ENCODE measurements around the gene EPB41L3.

EPB41L3 gene

DNA sequence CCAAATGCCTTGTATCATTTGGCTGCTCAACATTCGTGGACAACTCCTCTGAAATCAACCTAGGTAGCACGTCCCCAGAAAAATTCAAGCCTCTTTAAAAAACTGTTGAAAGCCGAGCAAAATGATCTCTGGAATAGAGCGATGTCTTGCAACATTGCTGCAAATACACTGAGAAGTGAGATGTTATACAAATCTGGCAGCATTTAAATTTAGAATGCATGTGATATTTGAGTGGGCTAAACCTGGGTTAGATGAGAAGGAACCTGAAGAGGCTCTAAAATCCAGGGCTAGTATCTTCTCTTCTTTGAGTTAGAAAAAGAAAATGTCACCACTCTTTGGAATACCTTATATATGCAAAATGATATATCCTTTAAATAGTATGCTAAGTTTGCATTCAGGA is 166.8 kb downstream of the EPB41L3 start:
- H3K4me3 ChIP-seq (replicated peaks; ENCODE audit: low read depth, low read length), result no peak overlapping the region
- TF ChIP-seq, protein P1, sequence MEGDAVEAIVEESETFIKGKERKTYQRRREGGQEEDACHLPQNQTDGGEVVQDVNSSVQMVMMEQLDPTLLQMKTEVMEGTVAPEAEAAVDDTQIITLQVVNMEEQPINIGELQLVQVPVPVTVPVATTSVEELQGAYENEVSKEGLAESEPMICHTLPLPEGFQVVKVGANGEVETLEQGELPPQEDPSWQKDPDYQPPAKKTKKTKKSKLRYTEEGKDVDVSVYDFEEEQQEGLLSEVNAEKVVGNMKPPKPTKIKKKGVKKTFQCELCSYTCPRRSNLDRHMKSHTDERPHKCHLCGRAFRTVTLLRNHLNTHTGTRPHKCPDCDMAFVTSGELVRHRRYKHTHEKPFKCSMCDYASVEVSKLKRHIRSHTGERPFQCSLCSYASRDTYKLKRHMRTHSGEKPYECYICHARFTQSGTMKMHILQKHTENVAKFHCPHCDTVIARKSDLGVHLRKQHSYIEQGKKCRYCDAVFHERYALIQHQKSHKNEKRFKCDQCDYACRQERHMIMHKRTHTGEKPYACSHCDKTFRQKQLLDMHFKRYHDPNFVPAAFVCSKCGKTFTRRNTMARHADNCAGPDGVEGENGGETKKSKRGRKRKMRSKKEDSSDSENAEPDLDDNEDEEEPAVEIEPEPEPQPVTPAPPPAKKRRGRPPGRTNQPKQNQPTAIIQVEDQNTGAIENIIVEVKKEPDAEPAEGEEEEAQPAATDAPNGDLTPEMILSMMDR (IDR thresholded peaks at IDR 0.05; ENCODE audit: insufficient read depth, low read length, poor library complexity, severe bottlenecking), result no peak
- no peaks in the 10 kb centered on the region for H3K27me3 ChIP-seq (replicated peaks; ENCODE audit: control insufficient read depth, insufficient read depth, low read length)
- DNase-seq (ENCODE audit: extremely low read depth, insufficient read length), result no peak
- no peaks in the 10 kb centered on the region for H3K36me3 ChIP-seq (ENCODE audit: control insufficient read depth, insufficient read depth, low read length)

DNA sequence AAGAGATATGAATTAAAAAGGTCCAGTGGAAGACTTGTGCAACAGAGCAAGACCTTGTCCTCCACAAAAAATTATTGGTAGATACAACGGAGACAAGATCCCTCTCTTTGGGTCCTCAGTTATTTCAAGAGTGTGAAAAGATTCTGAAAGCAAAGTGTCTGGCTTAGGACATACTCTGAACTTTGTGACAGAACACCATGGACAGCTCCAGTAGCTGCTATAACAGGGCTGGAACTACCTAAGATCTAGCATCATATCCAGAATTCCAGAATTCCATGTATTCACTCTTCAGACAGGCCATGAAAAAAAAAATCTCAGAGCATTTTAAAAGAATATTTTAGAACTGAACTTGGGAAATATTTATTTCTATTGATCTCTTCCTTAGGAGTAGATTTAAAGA is 173.5 kb downstream of the EPB41L3 start:
- Histone ChIP-seq H3K36me3 (ENCODE audit: control insufficient read depth, insufficient read depth, low read length) (no peaks in the 10 kb centered on the region), H3K4me3 (replicated peaks; ENCODE audit: low read depth, low read length) (no peak overlapping the region), H3K27me3 (replicated peaks; ENCODE audit: control insufficient read depth, insufficient read depth, low read length) (no peaks in the 10 kb centered on the region)
- no peak for DNase-seq (ENCODE audit: extremely low read depth, insufficient read length)
- TF ChIP-seq, protein P1 (IDR thresholded peaks at IDR 0.05; ENCODE audit: insufficient read depth, low read length, poor library complexity, severe bottlenecking), result no peak

DNA sequence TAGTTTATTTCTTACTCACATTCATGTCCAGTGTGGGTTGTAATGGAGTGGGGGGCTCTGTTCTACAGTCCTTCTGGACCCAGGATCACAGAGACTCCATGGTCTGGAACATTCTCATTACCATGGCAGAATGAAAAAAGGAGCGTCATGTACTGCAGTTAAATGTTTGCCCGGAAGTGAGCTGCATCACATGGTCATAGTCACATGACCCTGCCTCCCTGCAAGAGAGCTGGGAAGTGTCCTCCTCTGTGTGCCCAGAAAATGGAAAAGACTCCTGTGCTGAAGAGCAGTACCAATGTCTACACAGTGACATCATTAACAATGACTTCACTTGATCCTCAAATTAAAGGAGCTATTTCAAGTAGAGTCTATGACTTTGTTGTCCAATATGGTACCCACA is 174.3 kb downstream of the EPB41L3 start:
- no peak for DNase-seq (ENCODE audit: extremely low read depth, insufficient read length)
- TF ChIP-seq, protein P1 (IDR thresholded peaks at IDR 0.05; ENCODE audit: insufficient read depth, low read length, poor library complexity, severe bottlenecking), result no peak
- no peak overlapping the region for H3K4me3 ChIP-seq (replicated peaks; ENCODE audit: low read depth, low read length)
- H3K27me3 ChIP-seq (replicated peaks; ENCODE audit: control insufficient read depth, insufficient read depth, low read length), result no peaks in the 10 kb centered on the region
- no peaks in the 10 kb centered on the region for H3K36me3 ChIP-seq (ENCODE audit: control insufficient read depth, insufficient read depth, low read length)

DNA sequence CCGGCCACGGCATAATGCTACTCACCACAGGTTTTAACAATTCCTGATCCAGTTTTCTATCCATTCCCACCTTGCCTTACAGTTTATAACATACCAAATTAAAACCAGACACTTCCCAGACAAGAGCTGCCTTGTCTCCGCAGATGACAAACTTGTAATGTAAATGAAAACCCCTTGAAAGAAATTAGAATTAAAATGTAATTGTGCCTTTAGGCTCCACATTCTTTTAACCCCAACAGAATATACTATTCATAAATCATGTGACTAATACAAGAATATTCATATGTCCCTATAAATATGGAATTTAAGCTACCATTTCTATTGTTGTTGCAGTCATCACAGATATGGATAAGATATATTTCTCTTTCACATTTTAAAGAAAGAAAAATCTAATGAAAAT is 178.4 kb downstream of the EPB41L3 start:
- Histone ChIP-seq H3K4me3 (replicated peaks; ENCODE audit: low read depth, low read length) (no peak overlapping the region), H3K36me3 (ENCODE audit: control insufficient read depth, insufficient read depth, low read length) (no peaks in the 10 kb centered on the region), H3K27me3 (replicated peaks; ENCODE audit: control insufficient read depth, insufficient read depth, low read length) (no peaks in the 10 kb centered on the region)
- TF ChIP-seq, protein P1 (IDR thresholded peaks at IDR 0.05; ENCODE audit: insufficient read depth, low read length, poor library complexity, severe bottlenecking), result no peak
- DNase-seq (ENCODE audit: extremely low read depth, insufficient read length), result no peak

DNA sequence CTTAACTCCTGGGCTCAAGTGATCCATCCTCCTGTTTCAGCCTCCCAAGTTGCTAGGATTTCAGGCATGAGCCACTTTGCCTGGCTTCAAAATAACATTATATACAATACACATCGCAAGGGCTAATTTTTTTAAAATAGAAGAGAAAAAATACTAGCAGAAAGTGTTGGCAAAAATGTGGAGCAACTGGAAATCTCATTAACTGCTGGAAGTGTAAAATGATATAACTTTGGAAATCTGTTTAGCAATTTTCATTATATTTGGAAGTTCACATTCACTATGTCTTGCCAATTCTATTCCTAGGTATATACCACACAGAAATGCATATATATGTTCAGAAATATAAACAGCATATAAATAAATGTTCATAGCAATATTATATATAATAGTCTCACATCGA is 193.2 kb downstream of the EPB41L3 start:
- Histone ChIP-seq H3K4me3 (replicated peaks; ENCODE audit: low read depth, low read length) (no peak overlapping the region), H3K27me3 (replicated peaks; ENCODE audit: control insufficient read depth, insufficient read depth, low read length) (no peaks in the 10 kb centered on the region), H3K36me3 (ENCODE audit: control insufficient read depth, insufficient read depth, low read length) (no peaks in the 10 kb centered on the region)
- no peak for DNase-seq (ENCODE audit: extremely low read depth, insufficient read length)
- TF ChIP-seq, protein P1 (IDR thresholded peaks at IDR 0.05; ENCODE audit: insufficient read depth, low read length, poor library complexity, severe bottlenecking), result no peak

Measured in GM06990 (cell line).